GM18502 (cell line): ENCODE results near the gene PGA5.
"Not testable (repeated sequence)": the region's sequence is repeated elsewhere in the genome, so short reads cannot be mapped to it uniquely, and the experiment has no call there.

Source experiments
- ATAC-seq: cut with Tn5 transposase; IDR thresholded peaks from one replicate; pipeline ENCODE4 v1.9.1; 2021; ENCODE audit warnings: mild to moderate bottlenecking; ENCODE audit not compliant: unreplicated experiment, poor library complexity

The PGA5 gene

DNA sequence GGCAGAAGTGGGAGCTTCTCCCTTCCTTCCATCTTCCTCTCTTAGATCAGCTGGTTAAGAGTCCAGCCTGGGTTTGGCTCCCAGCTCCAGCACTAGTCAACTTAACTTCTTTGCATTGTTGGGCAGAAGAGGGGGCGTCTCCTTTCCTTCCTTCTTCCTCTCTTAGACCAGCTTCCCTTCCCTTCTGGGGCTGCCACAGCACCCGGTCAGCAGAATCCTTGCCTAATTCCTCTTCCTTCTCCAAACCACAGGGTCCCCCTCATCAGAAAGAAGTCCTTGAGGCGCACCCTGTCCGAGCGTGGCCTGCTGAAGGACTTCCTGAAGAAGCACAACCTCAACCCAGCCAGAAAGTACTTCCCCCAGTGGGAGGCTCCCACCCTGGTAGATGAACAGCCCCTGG lies 18.3 kb upstream of the PGA5 start:
- ATAC-seq, result not testable (repeated sequence)

DNA sequence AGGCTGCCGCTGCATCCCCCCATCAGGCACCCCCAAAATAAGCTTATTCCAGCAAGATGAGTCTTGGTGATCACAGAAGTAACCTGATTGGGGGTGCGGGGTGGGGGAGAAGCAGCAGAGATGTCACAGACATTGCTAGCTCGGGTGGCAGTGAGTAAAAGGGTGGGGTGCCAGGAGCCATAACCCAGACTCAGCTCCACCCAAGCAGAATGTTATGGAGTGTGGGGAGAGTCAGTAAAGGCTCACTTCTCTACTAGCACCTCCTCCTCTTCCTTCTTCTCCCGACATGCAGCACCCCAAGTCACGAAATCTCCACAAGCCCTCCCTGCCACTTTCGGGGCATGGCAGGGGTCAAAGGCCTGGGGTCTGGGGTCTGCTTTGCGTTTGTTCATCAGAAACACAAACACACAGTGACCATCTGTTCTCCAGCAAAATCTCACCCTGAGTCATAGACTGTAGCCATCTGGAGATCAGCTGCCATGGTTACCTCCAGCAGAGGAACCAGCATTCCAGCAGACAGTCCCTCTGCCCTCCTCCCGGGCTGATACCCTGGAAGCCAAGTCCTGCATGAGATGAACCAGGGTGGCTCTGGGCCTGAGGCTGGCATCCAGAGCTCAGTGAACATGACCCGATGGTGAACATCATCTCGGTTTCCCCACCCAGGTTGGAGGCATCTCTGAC lies 14.4 kb upstream of the PGA5 start:
- ATAC-seq, result not testable (repeated sequence)

DNA sequence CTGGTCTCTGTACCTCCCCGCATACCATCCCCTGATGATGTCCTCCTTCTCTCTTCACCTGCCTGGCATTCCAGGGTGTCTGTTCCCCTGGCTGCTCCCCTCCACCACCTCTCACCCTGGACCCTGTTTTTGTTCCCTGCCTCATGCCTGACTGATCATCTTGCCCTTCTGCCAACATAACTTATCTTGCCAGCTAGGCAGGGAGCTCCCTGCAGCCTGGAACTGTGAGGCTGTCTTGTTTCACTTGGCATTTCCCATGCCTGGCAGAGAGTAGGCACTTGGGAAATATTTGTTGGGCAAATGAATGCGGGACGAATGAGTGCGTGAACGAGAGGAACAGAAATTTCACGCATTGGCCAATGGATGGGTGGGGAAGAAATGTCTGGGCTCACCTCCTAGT lies 11.5 kb upstream of the PGA5 start:
- ATAC-seq, result not testable (repeated sequence)

DNA sequence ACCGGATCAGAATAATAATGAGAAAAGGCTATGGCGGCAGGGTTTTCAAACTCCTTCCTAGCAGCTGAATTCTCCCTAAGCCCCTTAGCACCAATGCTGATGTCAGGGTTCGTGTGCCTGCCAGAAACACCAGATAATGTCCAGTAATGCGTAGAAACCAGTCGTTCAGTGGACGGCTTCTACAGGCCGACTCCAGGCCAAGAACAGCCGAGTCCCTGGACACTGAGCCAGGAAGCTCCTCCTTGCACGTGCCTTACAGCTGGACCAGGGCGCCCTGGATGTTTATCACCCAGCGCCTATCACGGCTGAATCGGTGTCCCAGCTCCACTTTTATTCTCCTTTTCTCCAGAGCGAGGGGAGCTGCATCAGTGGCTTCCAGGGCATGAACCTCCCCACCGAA lies 9.9 kb upstream of the PGA5 start:
- ATAC-seq, result not testable (repeated sequence)

DNA sequence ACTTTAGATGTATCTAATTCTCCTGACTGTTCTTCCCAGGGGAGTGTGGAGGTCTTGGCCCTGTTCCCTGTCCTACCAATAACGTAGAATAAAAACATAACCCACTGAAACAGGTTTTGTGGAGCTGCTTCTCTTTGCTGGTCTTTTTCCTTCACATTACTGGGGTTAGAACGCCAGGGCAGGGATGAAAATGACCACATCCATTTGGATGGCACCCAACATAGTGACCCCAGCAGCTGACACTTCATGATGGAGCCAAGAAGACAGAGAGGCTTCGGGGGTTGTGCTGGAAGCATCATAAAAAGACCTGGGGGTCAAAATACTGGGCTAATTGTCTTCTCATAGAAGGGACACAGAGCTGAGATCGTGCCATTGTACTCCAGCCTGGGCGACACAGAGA lies 9.4 kb upstream of the PGA5 start:
- not testable (repeated sequence) for ATAC-seq

- ATAC-seq, result not testable (repeated sequence)
Observed at GRCh38 chr11:61232548-61233145, 8.3 kb upstream of the PGA5 start.

- ATAC-seq, result not testable (repeated sequence)
Observed at GRCh38 chr11:61237130-61237529, 3.8 kb upstream of the PGA5 start.

- ATAC-seq, result not testable (repeated sequence)
Observed at GRCh38 chr11:61240288-61240687, 687 bp upstream of the PGA5 start.

DNA sequence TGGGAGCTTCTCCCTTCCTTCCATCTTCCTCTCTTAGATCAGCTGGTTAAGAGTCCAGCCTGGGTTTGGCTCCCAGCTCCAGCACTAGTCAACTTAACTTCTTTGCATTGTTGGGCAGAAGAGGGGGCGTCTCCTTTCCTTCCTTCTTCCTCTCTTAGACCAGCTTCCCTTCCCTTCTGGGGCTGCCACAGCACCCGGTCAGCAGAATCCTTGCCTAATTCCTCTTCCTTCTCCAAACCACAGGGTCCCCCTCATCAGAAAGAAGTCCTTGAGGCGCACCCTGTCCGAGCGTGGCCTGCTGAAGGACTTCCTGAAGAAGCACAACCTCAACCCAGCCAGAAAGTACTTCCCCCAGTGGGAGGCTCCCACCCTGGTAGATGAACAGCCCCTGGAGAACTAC lies 551 bp downstream of the PGA5 start:
- ATAC-seq, result not testable (repeated sequence)

GRCh38 chr11:61245284-61245964 lies 4.4 kb downstream of the PGA5 start:
- not testable (repeated sequence) for ATAC-seq

DNA sequence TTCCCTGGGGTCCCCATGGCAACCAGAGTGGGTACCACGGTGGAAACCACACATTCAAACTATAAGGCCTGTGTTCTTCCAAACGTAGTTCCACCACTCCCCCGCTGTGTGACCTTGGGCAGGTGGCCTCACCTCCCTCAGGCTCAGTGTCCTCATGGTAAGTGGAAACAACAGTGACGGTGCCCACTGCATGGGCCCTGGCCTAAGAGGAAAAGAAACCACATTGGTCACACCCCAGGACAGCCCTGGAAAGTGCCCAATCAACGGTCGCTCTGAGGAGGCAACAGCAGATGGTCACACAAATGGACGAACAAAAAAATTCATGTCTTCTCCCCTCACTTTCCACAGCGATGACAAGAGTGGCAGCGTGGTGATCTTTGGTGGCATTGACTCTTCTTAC lies 7.1 kb downstream of the PGA5 start:
- ATAC-seq, result not testable (repeated sequence)

DNA sequence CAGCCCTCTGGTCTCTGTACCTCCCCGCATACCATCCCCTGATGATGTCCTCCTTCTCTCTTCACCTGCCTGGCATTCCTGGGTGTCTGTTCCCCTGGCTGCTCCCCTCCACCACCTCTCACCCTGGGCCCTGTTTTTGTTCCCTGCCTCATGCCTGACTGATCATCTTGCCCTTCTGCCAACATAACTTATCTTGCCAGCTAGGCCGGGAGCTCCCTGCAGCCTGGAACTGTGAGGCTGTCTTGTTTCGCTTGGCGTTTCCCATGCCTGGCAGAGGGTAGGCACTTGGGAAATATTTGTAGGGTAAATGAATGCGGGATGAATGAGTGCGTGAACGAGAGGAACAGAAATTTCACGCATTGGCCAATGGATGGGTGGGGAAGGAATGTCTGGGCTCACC lies 8.2 kb downstream of the PGA5 start:
- not testable (repeated sequence) for ATAC-seq

GRCh38 chr11:61250796-61251765 lies 10.1 kb downstream of the PGA5 start:
- ATAC-seq, result not testable (repeated sequence)

- ATAC-seq, result not testable (repeated sequence)
Observed at GRCh38 chr11:61252332-61252731, 11.4 kb downstream of the PGA5 start.

DNA sequence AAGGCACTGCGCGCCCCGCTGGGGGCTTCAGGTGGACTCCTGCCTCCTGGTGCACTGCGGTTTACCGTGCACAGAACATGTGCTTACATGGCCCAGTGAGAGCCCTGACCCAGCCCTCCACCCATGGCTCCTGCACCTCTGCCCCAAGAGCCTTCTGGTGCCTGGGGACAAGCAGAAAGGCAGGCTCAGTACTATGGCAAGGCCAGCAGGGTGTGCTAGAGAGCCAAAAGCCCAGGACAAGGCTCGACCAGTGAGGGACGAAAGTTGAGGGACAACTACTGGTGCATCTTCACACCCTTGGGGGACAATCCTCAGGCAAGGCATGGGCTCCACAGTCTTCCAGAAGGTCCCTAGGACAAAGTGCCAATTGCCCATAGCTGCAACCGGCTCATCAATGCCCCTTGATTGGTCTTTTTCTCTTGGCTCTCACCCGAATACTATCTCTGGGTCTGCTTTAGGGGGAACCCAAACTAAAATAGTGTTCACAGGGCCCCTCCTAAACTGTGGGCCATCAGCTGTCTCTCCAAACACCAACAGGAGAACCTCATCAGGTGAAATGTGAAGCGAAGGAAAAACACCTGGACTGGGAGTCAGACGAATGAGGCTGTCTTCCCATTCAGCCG lies 13.5 kb downstream of the PGA5 start:
- ATAC-seq, result peak; percentile 57

DNA sequence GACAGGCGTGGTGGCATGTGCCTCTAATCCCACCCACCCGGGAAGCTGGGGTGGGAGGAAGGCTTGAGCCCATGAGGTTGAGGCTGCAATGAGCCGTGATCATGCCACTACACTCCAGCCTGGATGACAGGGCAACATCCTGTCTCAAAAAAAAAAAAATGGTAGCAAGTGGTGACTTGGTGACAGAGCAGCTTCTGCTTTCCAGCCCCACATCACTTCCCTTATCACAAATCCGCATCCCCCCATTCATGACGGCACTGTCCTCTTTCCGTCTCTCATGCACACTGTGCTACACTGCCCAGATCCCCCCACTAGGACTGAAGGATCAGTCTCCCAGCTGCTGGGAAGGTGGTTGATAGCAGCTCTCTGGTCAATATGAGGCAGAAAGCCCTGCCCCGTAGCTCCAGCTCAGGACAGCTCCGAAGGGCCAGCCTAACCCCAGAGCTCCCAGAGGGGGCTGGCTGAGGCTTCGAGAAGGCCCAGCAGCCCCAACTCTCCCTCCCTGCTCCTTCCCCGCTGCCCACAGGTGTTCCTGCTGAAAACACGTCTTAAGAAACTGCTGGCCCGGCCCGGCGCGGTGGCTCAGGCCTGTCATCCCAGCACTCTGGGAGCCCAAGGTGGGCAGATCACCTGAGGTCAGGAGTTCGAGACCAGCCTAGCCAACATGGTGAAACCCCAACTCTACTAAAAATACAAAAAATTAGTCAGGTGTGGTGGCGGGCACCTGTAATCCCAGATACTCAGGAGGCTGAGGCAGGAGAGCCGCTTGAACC lies 15.9 kb downstream of the PGA5 start:
- ATAC-seq, result no peak

- ATAC-seq, result no peak
Observed at GRCh38 chr11:61258546-61258945, 17.6 kb downstream of the PGA5 start.

DNA sequence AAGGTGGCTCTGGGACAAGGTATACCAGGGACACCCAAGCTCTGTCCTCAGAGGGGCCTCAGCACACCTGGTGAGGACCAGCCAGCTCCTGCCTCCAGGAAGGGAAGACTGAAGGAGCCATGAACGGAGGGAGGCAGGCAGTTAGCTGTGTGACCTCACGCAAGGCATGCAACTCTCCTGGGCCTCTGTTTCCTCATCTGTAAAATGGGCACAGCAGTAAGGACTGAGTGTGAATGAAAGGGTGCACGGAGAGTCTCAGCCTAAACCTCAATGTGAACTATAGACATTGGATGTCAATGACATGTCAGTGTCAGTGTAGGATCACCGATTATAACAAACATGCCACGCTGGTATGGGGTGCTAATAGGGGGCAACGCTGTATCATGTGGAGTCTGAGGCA lies 18.4 kb downstream of the PGA5 start:
- ATAC-seq, result no peak

GRCh38 chr11:61264371-61264770 lies 23.4 kb downstream of the PGA5 start:
- no peak for ATAC-seq
